Hepatocyte (in vitro differentiated cells): ENCODE data around the gene ANAPC5. TPM values are rescaled to one million over a fixed set of nuclear protein-coding genes. Genes with fewer than 3 reads are reported as not detected.

Source experiments
- DNase-seq: peaks from one replicate; pipeline ENCODE4 v3.0.0-alpha.2; 2016; ENCODE audit warnings: low spot score
- H2AFZ ChIP-seq: fragments of 200-600 bp; sonication (generic); 2 replicates; pipeline ENCODE4 v1.6.0; 2016; ENCODE audit warnings: antibody characterized with exemption, mild to moderate bottlenecking
- H3K27ac ChIP-seq: fragments of 200-600 bp; sonication (generic); 2 replicates; pipeline ENCODE4 v1.5.1; 2016; ENCODE audit warnings: mild to moderate bottlenecking
- H3K27me3 ChIP-seq: fragments of 200-600 bp; sonication (generic); 2 replicates; pipeline ENCODE4 v1.6.1; 2016
- H3K36me3 ChIP-seq: fragments of 200-600 bp; sonication (generic); replicated peaks from 2 replicates; pipeline ENCODE4 v1.5.1; 2016; ENCODE audit warnings: low read depth; ENCODE audit not compliant: insufficient read depth
- H3K4me1 ChIP-seq: fragments of 200-600 bp; sonication (generic); 2 replicates; pipeline ENCODE4 v1.5.1; 2016; ENCODE audit warnings: mild to moderate bottlenecking, moderate library complexity; ENCODE audit not compliant: insufficient read depth
- H3K4me2 ChIP-seq: fragments of 200-600 bp; sonication (generic); 2 replicates; pipeline ENCODE4 v1.6.0; 2016
- H3K4me3 ChIP-seq: fragments of 200-600 bp; sonication (generic); 2 replicates; pipeline ENCODE4 v1.5.1; 2016; ENCODE audit warnings: mild to moderate bottlenecking
- H3K79me2 ChIP-seq: fragments of 200-600 bp; sonication (generic); 2 replicates; pipeline ENCODE4 v1.6.0; 2017; ENCODE audit warnings: mild to moderate bottlenecking
- H3K9me2 ChIP-seq: fragments of 200-600 bp; sonication (generic); replicated peaks from 2 replicates; pipeline ENCODE4 v1.6.0; 2017; ENCODE audit warnings: mild to moderate bottlenecking; ENCODE audit not compliant: insufficient read depth
- H3K9me3 ChIP-seq: fragments of 200-600 bp; sonication (generic); 2 replicates; pipeline ENCODE4 v1.5.1; 2016; ENCODE audit warnings: low read depth, mild to moderate bottlenecking
- H4K20me1 ChIP-seq: fragments of 200-600 bp; sonication (generic); 2 replicates; pipeline ENCODE4 v1.6.0; 2016; ENCODE audit warnings: mild to moderate bottlenecking; ENCODE audit not compliant: insufficient read depth, poor library complexity, severe bottlenecking
- CTCF ChIP-seq: fragments of 200-600 bp; sonication (generic); IDR thresholded peaks from 2 replicates; pipeline ENCODE4 v1.5.1; 2016; ENCODE audit warnings: antibody characterized with exemption, mild to moderate bottlenecking; ENCODE audit not compliant: poor library complexity
- EZH2 ChIP-seq: fragments of 200-600 bp; sonication (generic); IDR thresholded peaks from 2 replicates; pipeline ENCODE4 v1.6.1; 2016; ENCODE audit warnings: antibody characterized with exemption, mild to moderate bottlenecking, borderline replicate concordance
- EZH2phosphoT487 ChIP-seq: fragments of 200-600 bp; sonication (generic); IDR thresholded peaks from one replicate; pipeline ENCODE4 v1.6.1; 2018; ENCODE audit warnings: antibody characterized with exemption, mild to moderate bottlenecking, low read depth, moderate library complexity; ENCODE audit not compliant: unreplicated experiment, severe bottlenecking
- WGBS: methylation state at CpG from one replicate; pipeline ENCODE4 v1.1.6; 2016; ENCODE audit warnings: low lambda C conversion rate; ENCODE audit errors: missing lambda C conversion rate; 5-methylcytosine and 5-hydroxymethylcytosine counted together
- polyA plus RNA-seq: library from polyadenylated mRNA; unstranded; fragments of >200 nt; fragmentation: Nextera tagmentation; extraction: Ambion mirVana; gene quantifications from 2 replicates; pipeline ENCODE4 v1.2.1, GENCODE V29; 2016
- total RNA-seq: library from RNA; depleted of rRNA; stranded (reverse); fragments of >200 nt; gene quantifications from 2 replicates; pipeline ENCODE4 v1.2.3, GENCODE V29; 2014

Gene ANAPC5
- total and polyA plus RNA-seq, 2 experiments from 2014 or later, result 102 to 108 TPM

- H4K20me1 ChIP-seq, result peaks cover 17% of the 10 kb centered on the region
- H3K4me3 ChIP-seq, result no peak overlapping the region
- 98% methylated on average over 4 of the region's 4 CpGs for WGBS
- H3K27me3 ChIP-seq, result no peaks in the 10 kb centered on the region
- H3K4me1 ChIP-seq, result peaks cover 18% of the 10 kb centered on the region
- no peak overlapping the region for H3K4me2 ChIP-seq
- no peak overlapping the region for H3K27ac ChIP-seq
- H2AFZ ChIP-seq, result no peak overlapping the region
- H3K9me3 ChIP-seq, result no peaks in the 10 kb centered on the region
- H3K9me2 ChIP-seq, result no peaks in the 10 kb centered on the region
- H3K36me3 ChIP-seq, result no peaks in the 10 kb centered on the region
- no peak for DNase-seq
- H3K79me2 ChIP-seq, result peaks cover 53% of the 10 kb centered on the region
- TF ChIP-seq EZH2 (no peak), CTCF (no peak), EZH2phosphoT487 (no peak)
These were observed 58.6 kb downstream of the ANAPC5 start for GRCh38 chr12:121293603-121294002.

GRCh38 chr12:121290410-121290809 lies 61.8 kb downstream of the ANAPC5 start:
- 98% methylated on average over 5 of the region's 5 CpGs for WGBS

GRCh38 chr12:121289962-121290361 lies 62.2 kb downstream of the ANAPC5 start:
- H3K79me2 ChIP-seq, result peaks cover 44% of the 10 kb centered on the region
- peaks cover 6% of the 10 kb centered on the region for H4K20me1 ChIP-seq
- H3K27ac ChIP-seq, result no peak overlapping the region
- no peaks in the 10 kb centered on the region for H3K9me3 ChIP-seq
- H3K4me1 ChIP-seq, result peaks cover under 1% of the 10 kb centered on the region
- WGBS, result 96% methylated on average over 7 of the region's 7 CpGs
- H2AFZ ChIP-seq, result no peak overlapping the region
- no peak overlapping the region for H3K4me3 ChIP-seq
- no peak for DNase-seq
- H3K9me2 ChIP-seq, result no peaks in the 10 kb centered on the region
- TF ChIP-seq EZH2, result no peak
- TF ChIP-seq CTCF, result no peak
- TF ChIP-seq EZH2phosphoT487, result no peak
- H3K4me2 ChIP-seq, result no peak overlapping the region
- no peaks in the 10 kb centered on the region for H3K27me3 ChIP-seq
- H3K36me3 ChIP-seq, result no peaks in the 10 kb centered on the region

More at GRCh38 chr12:121290410-121290809, 61.8 kb downstream of the ANAPC5 start:
- H3K36me3 ChIP-seq, result no peaks in the 10 kb centered on the region
- no peak overlapping the region for H3K4me3 ChIP-seq
- no peak overlapping the region for H2AFZ ChIP-seq
- DNase-seq, result no peak
- no peak overlapping the region for H3K27ac ChIP-seq
- peaks cover 5% of the 10 kb centered on the region for H3K4me1 ChIP-seq
- no peak overlapping the region for H3K4me2 ChIP-seq
- H4K20me1 ChIP-seq, result peaks cover 11% of the 10 kb centered on the region
- H3K27me3 ChIP-seq, result no peaks in the 10 kb centered on the region
- no peaks in the 10 kb centered on the region for H3K9me3 ChIP-seq
- TF ChIP-seq EZH2phosphoT487, result no peak
- TF ChIP-seq CTCF, result no peak
- no peak for TF ChIP-seq EZH2
- H3K79me2 ChIP-seq, result peaks cover 48% of the 10 kb centered on the region
- H3K9me2 ChIP-seq, result no peaks in the 10 kb centered on the region

GRCh38 chr12:121288986-121289385 lies 63.2 kb downstream of the ANAPC5 start:
- Histone ChIP-seq H3K9me3 (no peaks in the 10 kb centered on the region), H3K27ac (no peak overlapping the region), H3K4me1 (no peaks in the 10 kb centered on the region), H4K20me1 (no peaks in the 10 kb centered on the region), H3K79me2 (peaks cover 40% of the 10 kb centered on the region), H3K27me3 (no peaks in the 10 kb centered on the region), H2AFZ (no peak overlapping the region), H3K4me3 (no peak overlapping the region), H3K36me3 (no peaks in the 10 kb centered on the region), H3K9me2 (no peaks in the 10 kb centered on the region), H3K4me2 (no peak overlapping the region)
- DNase-seq, result no peak
- TF ChIP-seq EZH2, result no peak
- no peak for TF ChIP-seq EZH2phosphoT487
- TF ChIP-seq CTCF, result no peak
- 78% methylated on average over 9 of the region's 9 CpGs for WGBS
